NCI-H82 (cell line): ENCODE results near the gene TMBIM1.

ENCODE experiments used
- DNase-seq: peaks from one replicate; lab custom pipeline; 2025; lab: John Stamatoyannopoulos, UW

Gene TMBIM1

DNA sequence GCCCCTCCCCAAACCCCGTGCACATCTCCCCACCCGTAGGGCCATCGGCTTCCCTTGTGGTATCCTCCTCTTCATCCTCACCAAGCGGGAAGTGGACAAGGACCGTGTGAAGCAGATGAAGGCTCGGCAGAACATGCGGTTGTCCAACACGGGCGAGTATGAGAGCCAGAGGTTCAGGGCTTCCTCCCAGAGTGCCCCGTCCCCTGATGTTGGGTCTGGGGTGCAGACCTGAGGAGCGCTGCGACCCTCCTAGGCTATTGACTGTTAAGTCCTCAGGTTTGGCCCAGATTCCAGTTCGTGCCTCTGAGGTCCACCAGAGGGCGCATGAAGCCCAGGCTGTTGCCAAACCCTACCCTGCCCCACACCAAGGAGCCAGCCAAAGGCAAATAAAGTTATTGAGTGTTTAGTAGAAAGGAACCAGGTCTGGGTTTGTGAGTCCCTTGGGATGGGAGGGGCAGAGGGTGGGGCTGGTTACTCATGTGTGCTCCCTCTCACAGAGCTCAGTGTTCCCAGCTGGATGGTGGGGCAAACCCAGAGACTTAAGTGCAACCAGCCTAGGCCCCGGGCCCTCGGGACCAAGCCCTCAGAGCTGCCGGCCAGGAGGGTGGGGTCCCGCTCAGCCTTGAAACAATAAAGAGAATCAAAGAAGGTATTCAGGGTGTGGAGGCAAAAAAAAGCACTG is 19.6 kb downstream of the TMBIM1 start:
- peak; percentile 88 for DNase-seq

DNA sequence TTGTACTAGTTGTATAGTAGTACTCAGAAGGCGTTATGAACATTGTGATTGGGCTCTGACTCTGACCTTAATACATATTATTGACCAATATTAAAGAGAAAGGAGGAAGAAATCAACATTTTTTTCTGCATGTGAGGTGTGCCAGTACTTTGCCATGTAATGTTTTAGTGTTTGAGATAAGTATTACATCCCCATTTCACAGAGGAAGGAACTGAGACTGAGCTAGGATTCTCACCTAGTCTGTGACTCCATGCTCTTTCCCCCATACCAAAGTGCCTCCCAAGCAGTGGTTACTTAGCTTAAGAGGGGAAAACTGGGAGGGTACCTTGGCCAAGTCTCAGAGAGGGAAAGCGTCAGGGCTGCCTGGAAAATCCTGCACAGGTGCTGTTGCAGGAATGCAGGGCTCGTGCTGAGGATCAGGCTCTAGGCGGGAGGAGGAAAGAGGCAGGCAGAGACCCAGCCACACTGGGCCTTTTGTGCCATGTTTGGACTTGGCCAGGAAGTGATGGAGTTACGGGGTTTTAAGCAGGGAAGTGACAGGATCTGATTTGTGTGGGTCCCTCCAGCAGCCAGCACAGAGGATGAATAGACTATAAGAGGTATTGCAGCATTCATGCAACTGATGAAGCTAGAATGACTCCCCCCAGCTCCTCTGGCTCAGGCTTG is 20.3 kb downstream of the TMBIM1 start:
- no peak for DNase-seq

DNA sequence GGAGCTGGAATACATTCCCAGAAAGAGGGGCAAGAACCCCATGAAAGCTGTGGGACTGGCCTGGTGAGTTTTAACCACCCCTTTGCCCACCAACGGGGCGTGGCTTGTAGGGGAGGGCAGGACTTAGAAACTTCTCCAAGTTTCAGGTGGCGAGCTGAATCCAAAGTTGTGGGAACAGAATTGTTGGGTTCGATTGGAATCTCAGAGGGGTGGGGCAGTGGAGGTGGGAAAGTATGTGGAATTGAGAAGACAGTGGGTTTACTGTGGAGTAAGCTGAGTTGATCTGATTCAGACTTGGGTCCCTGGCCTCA is 20.9 kb downstream of the TMBIM1 start:
- DNase-seq, result no peak

- DNase-seq, result peak; percentile 57
These were observed 21.4 kb downstream of the TMBIM1 start for GRCh38 chr2:218270721-218271486.

GRCh38 chr2:218269900-218270720 is 22.2 kb downstream of the TMBIM1 start, which contains the start of the genes AAMP and PNKD:
TSS of gene AAMP (minus strand) at chr2:218270137. CDS start at chr2:218270086, 51 bp downstream.
TSS of gene PNKD (plus strand) at chr2:218270519. CDS start at chr2:218270536, 17 bp downstream.
- DNase-seq, result peak; percentile 100

DNA sequence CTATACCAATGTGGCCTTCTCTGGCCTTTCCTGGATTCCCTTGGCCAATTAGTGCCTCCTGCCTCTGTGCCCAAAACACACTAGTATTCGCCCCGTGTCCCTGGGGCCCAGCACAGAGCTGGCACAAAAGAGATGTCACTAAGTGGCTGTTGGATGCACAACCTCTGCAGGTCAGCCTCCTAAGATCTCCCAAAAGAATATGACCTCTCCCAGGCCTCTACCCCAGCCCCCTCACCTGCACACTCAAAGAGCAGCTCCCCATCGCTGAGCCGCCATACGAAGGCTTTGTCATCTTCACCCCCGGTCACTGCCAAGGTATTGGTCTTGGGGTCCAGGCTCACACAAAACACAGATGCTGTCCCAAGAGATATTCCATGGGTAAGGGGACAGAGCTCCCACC is 25.0 kb downstream of the TMBIM1 start:
- no peak for DNase-seq

GRCh38 chr2:218266316-218266979 is 25.9 kb downstream of the TMBIM1 start:
- DNase-seq, result no peak

- no peak for DNase-seq
These were observed 26.7 kb downstream of the TMBIM1 start for GRCh38 chr2:218265626-218266025.

- no peak for DNase-seq
These were observed 27.3 kb downstream of the TMBIM1 start for GRCh38 chr2:218264773-218265561.

- no peak for DNase-seq
These were observed 28.3 kb downstream of the TMBIM1 start for GRCh38 chr2:218263817-218264641.

GRCh38 chr2:218262631-218263586 is 29.4 kb downstream of the TMBIM1 start:
- no peak for DNase-seq

GRCh38 chr2:218262237-218262600 is 30.1 kb downstream of the TMBIM1 start:
- no peak for DNase-seq

DNA sequence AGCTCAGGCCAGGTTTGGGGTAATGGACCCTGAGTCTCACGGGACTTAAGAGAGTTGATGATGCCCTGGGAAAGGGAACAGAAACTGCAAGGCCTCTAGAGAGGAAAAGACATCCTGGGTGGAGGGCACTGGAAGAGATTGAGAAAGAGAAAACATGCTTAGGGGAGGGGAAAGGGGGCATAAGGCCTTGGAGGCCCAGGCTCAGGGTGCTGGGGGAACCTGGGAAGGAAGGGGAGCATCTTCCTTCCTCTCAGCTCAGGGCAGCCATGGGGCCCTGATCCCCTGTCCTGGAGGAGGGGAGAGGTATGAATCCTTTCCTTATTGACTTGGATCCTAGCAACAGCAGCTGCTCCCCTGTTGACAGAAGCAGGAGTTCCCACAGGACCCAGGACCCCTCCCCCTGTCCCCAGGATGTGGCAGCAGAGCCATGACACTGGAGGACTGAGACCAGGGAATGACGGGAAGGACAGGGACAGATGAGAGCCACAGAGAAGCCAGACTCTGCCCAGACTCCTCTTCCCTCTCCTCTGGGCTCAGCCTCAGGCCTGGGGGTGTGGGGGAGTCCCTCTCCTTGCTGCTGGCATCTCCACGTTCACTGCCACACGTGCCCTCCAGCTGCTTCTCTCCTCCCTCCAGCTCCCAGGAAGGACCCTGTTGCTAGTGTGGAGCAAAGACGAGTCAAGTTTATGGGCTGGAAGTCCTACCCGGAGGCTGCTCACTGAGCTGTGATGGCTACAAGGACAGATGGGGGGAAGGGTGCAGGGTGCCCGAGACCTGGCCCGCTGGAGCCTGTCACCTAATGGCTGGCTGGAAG is 30.7 kb downstream of the TMBIM1 start:
- peak; percentile 81 for DNase-seq

DNA sequence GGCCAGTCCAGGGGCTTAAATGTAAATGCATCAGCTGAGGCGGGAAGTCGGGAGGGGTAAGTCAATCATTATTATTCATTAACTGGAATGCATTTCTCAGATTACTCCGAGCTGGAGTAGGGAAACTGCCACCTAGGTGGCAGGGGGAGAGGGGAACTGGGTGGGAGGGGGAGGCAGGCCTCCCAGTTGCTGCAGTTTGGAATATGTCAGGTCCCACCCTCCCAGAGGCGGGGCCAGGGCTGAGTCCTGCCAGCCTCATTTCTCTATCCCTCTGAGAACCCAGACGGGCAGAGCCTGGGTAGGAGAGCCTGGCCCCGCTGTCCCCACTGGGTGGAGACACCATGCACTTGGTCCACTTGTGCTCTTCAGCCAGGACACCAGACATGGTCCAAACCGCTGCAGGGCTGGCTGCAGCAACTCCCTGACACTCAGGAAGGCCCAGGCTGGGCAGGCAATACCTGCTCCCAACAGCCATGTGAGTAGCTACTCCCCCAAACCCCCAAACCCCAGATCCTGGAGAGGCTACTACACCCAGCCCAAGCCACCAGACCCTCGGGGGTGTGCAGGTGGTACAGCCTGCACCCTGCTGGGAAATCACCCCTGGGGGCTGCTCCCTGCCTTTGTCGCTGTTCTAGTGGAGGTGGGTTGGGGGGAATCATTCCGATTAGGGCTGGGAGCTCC is 31.4 kb downstream of the TMBIM1 start, which contains the start of gene GPBAR1:
TSS of gene GPBAR1 (plus strand) at position 274 of the 681 bp plus-strand sequence. CDS start 1,710 bp downstream, outside the sequence.
- DNase-seq, result peak; percentile 55

DNA sequence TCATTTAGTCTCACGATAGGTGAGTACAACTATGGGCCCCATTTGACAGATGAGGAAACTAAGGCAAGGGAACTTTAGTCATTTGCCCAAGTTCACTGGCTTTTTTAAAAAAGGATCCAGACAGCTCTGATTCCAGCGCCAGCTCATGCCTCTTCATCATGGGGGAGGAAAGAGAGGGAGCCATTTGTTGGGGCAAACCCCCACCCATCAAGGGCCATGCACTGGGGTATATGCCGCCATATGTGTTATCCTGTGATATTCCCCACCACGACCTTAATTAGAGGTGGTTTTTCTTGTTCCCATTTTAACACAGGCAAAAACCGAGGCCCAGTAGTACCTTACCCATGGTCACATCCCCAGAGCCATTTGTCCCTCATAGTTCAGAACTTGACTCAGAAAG is 32.1 kb downstream of the TMBIM1 start:
- no peak for DNase-seq

- DNase-seq, result no peak
These were observed 33.0 kb downstream of the TMBIM1 start for GRCh38 chr2:218259099-218259961.
